ENCODE data around the gene PCF11. TPM values are rescaled to one million over a fixed set of nuclear protein-coding genes. Genes with fewer than 3 reads are reported as not detected.
A peak's percentile ranks its signal among the peaks of the same experiment; 100 is the strongest.

Gene PCF11
- total and polyA plus RNA-seq, 2 of the 4 experiments (the other 2 are of a cell fraction), result 19.2 to 26.7 TPM

- Histone ChIP-seq H3K9ac (ENCODE audit: low read depth, low read length) (no peak overlapping the region), H3K4me3 (ENCODE audit: insufficient read depth, low read depth, low read length) (no peak overlapping the region), H3K27me3 (ENCODE audit: control insufficient read depth, insufficient read depth, low read length) (no peaks in the 10 kb centered on the region), H2BK5ac (ENCODE audit: low read depth, low read length, poor library complexity, severe bottlenecking) (no peak overlapping the region), H3K27ac (ENCODE audit: insufficient read depth, low read length) (no peak overlapping the region), H3K9me1 (ENCODE audit: insufficient read depth, low read length) (peaks cover 4% of the 10 kb centered on the region; the same call in 1 of the 2 replicates), H3K4ac (ENCODE audit: low read depth, low read length) (no peak overlapping the region), H2AK5ac (ENCODE audit: low read depth, low read length) (no peak overlapping the region), H2AK9ac (replicated peaks; ENCODE audit: low read depth, low read length, poor library complexity) (peak overlapping the region; percentile 61), H3K56ac (ENCODE audit: extremely low read depth, insufficient read depth, low read length) (no peak overlapping the region), H4K91ac (ENCODE audit: insufficient read depth, low read depth, low read length) (no peak overlapping the region), H4K8ac (ENCODE audit: low read depth in 2 of 2, low read length in 2 of 2) (no peak overlapping the region), H3K14ac (replicated peaks; ENCODE audit: low read depth, low read length) (no peak overlapping the region; the same call in 1 of the 2 replicates), H2BK20ac (ENCODE audit: low read depth, low read length) (no peak overlapping the region), H4K20me1 (ENCODE audit: insufficient read depth, low read length) (no peaks in the 10 kb centered on the region), H3K79me1 (ENCODE audit: low read depth in 1 of 2, low read length in 2 of 2) (no peaks in the 10 kb centered on the region), H4K5ac (ENCODE audit: low read depth, low read length) (no peak overlapping the region), H2AFZ (replicated peaks; ENCODE audit: low read length, poor library complexity) (no peak overlapping the region), H2BK120ac (ENCODE audit: low read depth, low read length) (no peak overlapping the region), H3K4me2 (ENCODE audit: low read depth, low read length) (no peak overlapping the region; the same call in 1 of the 2 replicates), H3K18ac (ENCODE audit: low read depth, low read length) (no peak overlapping the region), H2BK15ac (ENCODE audit: low read depth, low read length) (no peak overlapping the region), H3K36me3 (ENCODE audit: control insufficient read depth, insufficient read depth, low read length) (no peaks in the 10 kb centered on the region), H3K4me1 (ENCODE audit: control insufficient read depth, insufficient read depth, low read length) (peaks cover 3% of the 10 kb centered on the region; the same call in 1 of the 2 replicates), H3K23ac (ENCODE audit: low read depth, low read length) (no peak overlapping the region), H3K9me3 (ENCODE audit: control insufficient read depth, insufficient read depth, low read length) (no peaks in the 10 kb centered on the region)
- in situ Hi-C loops (cut with MboI; ENCODE audit: low sequenced_read_pairs) (no loop called here), dilution Hi-C loops (cut with HindIII; ENCODE audit: low sequenced_read_pairs, unreplicated experiment) (no loop called here), intact Hi-C loops (cut with micrococcal nuclease) (no loop called here)
- WGBS, 2 experiments (ENCODE audit: extremely low coverage in 2 of 2, insufficient read length in 1 of 2), result no CpG with 5 or more reads among the region's 1 CpG
- DNase-seq, result peak; percentile 71
- ChIA-PET CTCF (no interaction called here), POLR2A (ENCODE audit: unreplicated experiment) (no interaction called here)
- no peak for TF ChIP-seq NFE2L2 (IDR thresholded peaks at IDR 0.05; ENCODE audit: low read depth, low read length)
- BruUV-seq (replicated peaks), result no TSS peak
- peak; percentile 75 for ATAC-seq (ENCODE audit: low read depth)
Observed at GRCh38 chr11:83222499-83222898, 65.6 kb downstream of the PCF11 start.

Measured in IMR-90 (cell line).